Mesendoderm (in vitro differentiated cells): ENCODE measurements around the gene DISC1.

Experiments
- DNase-seq: peaks from one replicate; pipeline ENCODE4 v3.0.0; 2013
- H2AK5ac ChIP-seq: 2 replicates; pipeline ENCODE4 v1.6.1; 2013; ENCODE audit warnings: low read length, inconsistent platforms
- H2BK120ac ChIP-seq: 2 replicates; pipeline ENCODE4 v1.6.1; 2013; ENCODE audit warnings: low read depth, mild to moderate bottlenecking, low read length, moderate library complexity, mixed read lengths
- H2BK15ac ChIP-seq: replicated peaks from 2 replicates; pipeline ENCODE4 v1.6.1; 2013; ENCODE audit warnings: low read depth, mild to moderate bottlenecking, moderate library complexity
- H2BK5ac ChIP-seq: 2 replicates; pipeline ENCODE4 v1.6.1; 2013; ENCODE audit warnings: low read length, inconsistent platforms
- H3K18ac ChIP-seq: 2 replicates; pipeline ENCODE4 v1.6.1; 2013; ENCODE audit warnings: mild to moderate bottlenecking, low read length, mixed read lengths
- H3K23ac ChIP-seq: one replicate; pipeline ENCODE4 v1.6.1; 2013; ENCODE audit warnings: low read length
- H3K27ac ChIP-seq: 2 replicates; pipeline ENCODE4 v1.5.1; 2013; ENCODE audit warnings: low read depth, mild to moderate bottlenecking, inconsistent platforms, low read length, moderate library complexity
- H3K27me3 ChIP-seq: 2 replicates; pipeline ENCODE4 v1.6.1; 2013; ENCODE audit warnings: low read length, control low read depth, mild to moderate bottlenecking, inconsistent platforms; ENCODE audit not compliant: insufficient read depth, poor library complexity
- H3K36me3 ChIP-seq: 2 replicates; pipeline ENCODE4 v1.6.1; 2013; ENCODE audit warnings: low read length, inconsistent platforms; ENCODE audit not compliant: control insufficient read depth, insufficient read depth
- H3K4ac ChIP-seq: one replicate; pipeline ENCODE4 v1.6.1; 2013; ENCODE audit warnings: low read depth, mild to moderate bottlenecking, low read length, moderate library complexity
- H3K4me1 ChIP-seq: 2 replicates; pipeline ENCODE4 v1.6.1; 2013; ENCODE audit warnings: low read depth, low read length, inconsistent platforms; ENCODE audit not compliant: control insufficient read depth
- H3K4me2 ChIP-seq: 2 replicates; pipeline ENCODE4 v1.6.1; 2013; ENCODE audit warnings: low read length
- H3K4me3 ChIP-seq: 2 replicates; pipeline ENCODE4 v1.5.1; 2013; ENCODE audit warnings: mild to moderate bottlenecking, low read length
- H3K56ac ChIP-seq: one replicate; pipeline ENCODE4 v1.6.1; 2013; ENCODE audit warnings: low read length
- H3K79me1 ChIP-seq: 2 replicates; pipeline ENCODE4 v1.6.1; 2013; ENCODE audit warnings: low read length, inconsistent platforms
- H3K79me2 ChIP-seq: 2 replicates; pipeline ENCODE4 v1.6.1; 2013; ENCODE audit warnings: mild to moderate bottlenecking, low read length; ENCODE audit not compliant: control insufficient read depth, insufficient read depth
- H3K9ac ChIP-seq: 2 replicates; pipeline ENCODE4 v1.6.1; 2013; ENCODE audit warnings: low read length, inconsistent platforms
- H4K5ac ChIP-seq: one replicate; pipeline ENCODE4 v1.6.1; 2013; ENCODE audit warnings: low read length
- H4K8ac ChIP-seq: one replicate; pipeline ENCODE4 v1.6.1; 2013; ENCODE audit warnings: low read depth, mild to moderate bottlenecking, control low read depth, low read length, moderate library complexity
- WGBS: extraction: QIAGEN DNeasy Blood & Tissue Kit; methylation state at CpG from one replicate; pipeline ENCODE4 v1.1.7; 2013; ENCODE audit warnings: low lambda C conversion rate, missing lambda C conversion rate; ENCODE audit not compliant: insufficient coverage; ENCODE audit errors: extremely low coverage; 5-methylcytosine and 5-hydroxymethylcytosine counted together

Gene DISC1

GRCh38 chr1:231865331-231865730 is 238.7 kb downstream of the DISC1 start:
- no peaks in the 10 kb centered on the region for H3K4me1 ChIP-seq
- H3K79me2 ChIP-seq: no peaks in the 10 kb centered on the region
- no peak overlapping the region for H3K4me2 ChIP-seq
- no peak overlapping the region for H2BK5ac ChIP-seq
- no peaks in the 10 kb centered on the region for H3K27me3 ChIP-seq
- no peak overlapping the region for H3K56ac ChIP-seq
- H2BK120ac ChIP-seq: no peak overlapping the region
- H2BK15ac ChIP-seq: no peak overlapping the region
- H3K9ac ChIP-seq: no peak overlapping the region
- H4K5ac ChIP-seq: no peak overlapping the region
- no peak overlapping the region for H3K4me3 ChIP-seq
- H4K8ac ChIP-seq: no peak overlapping the region
- H3K18ac ChIP-seq: no peak overlapping the region
- H2AK5ac ChIP-seq: no peak overlapping the region
- no peak overlapping the region for H3K27ac ChIP-seq
- H3K79me1 ChIP-seq: no peaks in the 10 kb centered on the region
- no peak overlapping the region for H3K23ac ChIP-seq
- H3K36me3 ChIP-seq: no peaks in the 10 kb centered on the region
- WGBS: no CpG with 5 or more reads among the region's 3 CpGs
- no peak overlapping the region for H3K4ac ChIP-seq
- no peak for DNase-seq

- WGBS: no CpG with 5 or more reads among the region's 18 CpGs
- Histone ChIP-seq H3K56ac (no peak overlapping the region), H4K8ac (no peak overlapping the region), H2BK5ac (no peak overlapping the region), H3K4me2 (no peak overlapping the region), H3K4ac (no peak overlapping the region), H3K27ac (no peak overlapping the region), H3K79me1 (no peaks in the 10 kb centered on the region), H2AK5ac (no peak overlapping the region), H4K5ac (no peak overlapping the region), H3K9ac (no peak overlapping the region), H3K79me2 (no peaks in the 10 kb centered on the region), H3K36me3 (no peaks in the 10 kb centered on the region), H2BK120ac (peak overlapping the region; percentile 82), H3K18ac (no peak overlapping the region), H2BK15ac (no peak overlapping the region), H3K23ac (no peak overlapping the region), H3K4me1 (no peaks in the 10 kb centered on the region), H3K27me3 (no peaks in the 10 kb centered on the region), H3K4me3 (no peak overlapping the region)
- DNase-seq: peak; percentile 65
These were observed 240.1 kb downstream of the DISC1 start for GRCh38 chr1:231866392-231867331.

GRCh38 chr1:231867607-231868006 is 241.0 kb downstream of the DISC1 start:
- H3K4me3 ChIP-seq: no peak overlapping the region
- H3K23ac ChIP-seq: no peak overlapping the region
- H3K79me1 ChIP-seq: no peaks in the 10 kb centered on the region
- WGBS: no CpG with 5 or more reads among the region's 2 CpGs
- no peaks in the 10 kb centered on the region for H3K79me2 ChIP-seq
- H3K4me2 ChIP-seq: no peak overlapping the region
- no peak overlapping the region for H3K9ac ChIP-seq
- H2BK5ac ChIP-seq: no peak overlapping the region
- no peaks in the 10 kb centered on the region for H3K4me1 ChIP-seq
- H3K4ac ChIP-seq: no peak overlapping the region
- H3K27me3 ChIP-seq: no peaks in the 10 kb centered on the region
- no peak overlapping the region for H2BK15ac ChIP-seq
- H4K5ac ChIP-seq: no peak overlapping the region
- no peak overlapping the region for H2BK120ac ChIP-seq
- no peak overlapping the region for H3K27ac ChIP-seq
- no peaks in the 10 kb centered on the region for H3K36me3 ChIP-seq
- no peak overlapping the region for H3K56ac ChIP-seq
- H4K8ac ChIP-seq: no peak overlapping the region
- DNase-seq: no peak
- no peak overlapping the region for H2AK5ac ChIP-seq
- H3K18ac ChIP-seq: no peak overlapping the region

DNA sequence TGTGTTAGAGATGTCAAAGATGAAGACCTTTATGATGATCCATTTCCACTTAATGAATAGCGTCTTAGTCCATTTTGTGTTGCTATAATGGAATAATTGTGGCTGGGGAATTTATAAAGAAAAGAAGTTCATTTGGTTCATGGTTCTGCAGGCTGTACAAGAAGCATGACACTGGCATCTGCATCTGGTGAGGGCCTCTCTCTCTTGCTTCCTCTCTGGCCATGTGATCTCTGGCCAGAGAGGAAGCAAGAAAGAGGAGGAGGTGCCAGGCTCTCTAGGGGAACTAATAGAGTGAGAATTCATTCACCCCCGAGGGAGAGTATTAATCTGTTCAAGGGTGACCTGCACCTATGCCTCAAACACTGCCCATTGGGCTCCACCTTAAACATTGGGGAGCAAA is 242.8 kb downstream of the DISC1 start:
- no peak overlapping the region for H4K5ac ChIP-seq
- no peak overlapping the region for H3K56ac ChIP-seq
- no peak overlapping the region for H2AK5ac ChIP-seq
- H4K8ac ChIP-seq: no peak overlapping the region
- no peaks in the 10 kb centered on the region for H3K27me3 ChIP-seq
- H2BK15ac ChIP-seq: no peak overlapping the region
- H3K23ac ChIP-seq: no peak overlapping the region
- H3K79me2 ChIP-seq: no peaks in the 10 kb centered on the region
- H3K4me1 ChIP-seq: no peaks in the 10 kb centered on the region
- H2BK120ac ChIP-seq: no peak overlapping the region
- no peaks in the 10 kb centered on the region for H3K79me1 ChIP-seq
- H2BK5ac ChIP-seq: no peak overlapping the region
- DNase-seq: no peak
- H3K4me3 ChIP-seq: no peak overlapping the region
- no peak overlapping the region for H3K9ac ChIP-seq
- no peaks in the 10 kb centered on the region for H3K36me3 ChIP-seq
- H3K27ac ChIP-seq: no peak overlapping the region
- no peak overlapping the region for H3K18ac ChIP-seq
- no CpG with 5 or more reads among the region's 2 CpGs for WGBS
- no peak overlapping the region for H3K4ac ChIP-seq
- no peak overlapping the region for H3K4me2 ChIP-seq

DNA sequence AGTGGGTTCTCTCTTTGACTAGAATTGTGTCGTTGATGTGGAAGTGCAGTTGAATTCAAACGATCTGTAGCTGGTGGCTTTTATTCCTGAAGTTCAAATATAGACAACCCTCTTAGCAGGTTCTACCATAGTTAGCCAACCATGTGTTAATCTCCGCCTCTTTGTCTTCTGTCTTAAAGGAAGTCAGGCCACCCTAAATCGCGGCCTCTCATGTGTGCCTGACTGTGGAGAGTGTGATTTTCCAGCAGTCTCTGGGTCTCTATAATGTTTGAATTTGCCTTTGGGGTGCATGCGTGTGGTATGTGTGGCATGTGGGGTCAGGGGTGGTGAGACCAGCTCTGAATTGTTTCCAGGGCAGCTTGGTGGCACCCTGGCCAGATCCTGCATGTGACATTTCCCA is 244.9 kb downstream of the DISC1 start:
- no peaks in the 10 kb centered on the region for H3K79me2 ChIP-seq
- H3K4me3 ChIP-seq: no peak overlapping the region
- H3K79me1 ChIP-seq: no peaks in the 10 kb centered on the region
- no peaks in the 10 kb centered on the region for H3K27me3 ChIP-seq
- no peak overlapping the region for H3K4me2 ChIP-seq
- no peak for DNase-seq
- no peak overlapping the region for H3K56ac ChIP-seq
- no peak overlapping the region for H2BK120ac ChIP-seq
- no peak overlapping the region for H2AK5ac ChIP-seq
- H4K5ac ChIP-seq: no peak overlapping the region
- H3K23ac ChIP-seq: no peak overlapping the region
- no peak overlapping the region for H3K27ac ChIP-seq
- no peaks in the 10 kb centered on the region for H3K4me1 ChIP-seq
- WGBS: no CpG with 5 or more reads among the region's 6 CpGs
- H3K18ac ChIP-seq: no peak overlapping the region
- H3K9ac ChIP-seq: no peak overlapping the region
- H3K4ac ChIP-seq: no peak overlapping the region
- no peaks in the 10 kb centered on the region for H3K36me3 ChIP-seq
- no peak overlapping the region for H4K8ac ChIP-seq
- no peak overlapping the region for H2BK5ac ChIP-seq
- H2BK15ac ChIP-seq: no peak overlapping the region

GRCh38 chr1:231871878-231872277 is 245.3 kb downstream of the DISC1 start:
- no peak for DNase-seq
- Histone ChIP-seq H2BK120ac (no peak overlapping the region), H3K23ac (no peak overlapping the region), H3K9ac (no peak overlapping the region), H2AK5ac (no peak overlapping the region), H3K18ac (no peak overlapping the region), H4K5ac (no peak overlapping the region), H3K36me3 (no peaks in the 10 kb centered on the region), H3K4ac (no peak overlapping the region), H2BK15ac (no peak overlapping the region), H3K4me2 (no peak overlapping the region), H2BK5ac (no peak overlapping the region), H3K56ac (no peak overlapping the region), H4K8ac (no peak overlapping the region), H3K4me1 (no peaks in the 10 kb centered on the region), H3K4me3 (no peak overlapping the region), H3K79me1 (no peaks in the 10 kb centered on the region), H3K79me2 (no peaks in the 10 kb centered on the region), H3K27ac (no peak overlapping the region), H3K27me3 (no peaks in the 10 kb centered on the region)
- no CpG with 5 or more reads among the region's 5 CpGs for WGBS
